Body of pancreas (tissue), 4 donors: Measurements from ENCODE around the gene ZNF235.

ENCODE experiments used
- POLR2A ChIP-seq, 3 donors: fragments of 450-650 bp; IDR thresholded peaks; one replicate each; pipeline ENCODE4 v1.6.1; 2016; ENCODE audit warnings: antibody characterized with exemption in 3 of 3, mild to moderate bottlenecking in 2 of 3
- TF ChIP-seq, protein P1 (sequence below), 7 experiments: fragments of 450-650 bp in 4 of 7; fragments of 200-600 bp in 3 of 7; sonication (generic) in 3 of 7; IDR thresholded peaks; one replicate each; pipeline ENCODE4 v1.5.1; 2016 to 2019; ENCODE audit warnings: antibody characterized with exemption in 7 of 7

DNA sequence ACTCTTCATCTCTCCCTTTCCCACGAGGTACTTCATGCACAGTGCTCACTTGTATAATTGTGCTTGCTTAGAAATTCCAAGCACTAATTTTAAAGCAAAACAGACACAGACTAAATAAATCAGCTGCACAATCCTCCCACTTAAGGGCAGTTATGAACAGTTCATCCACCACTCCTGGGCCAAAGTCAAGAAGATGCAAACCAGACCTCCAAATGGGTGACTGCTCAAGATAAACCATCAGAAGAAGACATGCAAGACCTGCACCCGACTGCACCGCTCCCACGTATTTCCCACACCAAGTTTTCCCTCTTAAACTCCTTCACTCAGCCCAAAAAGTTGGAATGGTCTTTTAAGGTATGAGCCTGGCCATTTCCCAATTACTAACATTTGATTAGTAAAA is 19.9 kb downstream of the ZNF235 start:
- no peak for TF ChIP-seq POLR2A (IDR thresholded peaks at IDR 0.05)
- TF ChIP-seq, protein P1, sequence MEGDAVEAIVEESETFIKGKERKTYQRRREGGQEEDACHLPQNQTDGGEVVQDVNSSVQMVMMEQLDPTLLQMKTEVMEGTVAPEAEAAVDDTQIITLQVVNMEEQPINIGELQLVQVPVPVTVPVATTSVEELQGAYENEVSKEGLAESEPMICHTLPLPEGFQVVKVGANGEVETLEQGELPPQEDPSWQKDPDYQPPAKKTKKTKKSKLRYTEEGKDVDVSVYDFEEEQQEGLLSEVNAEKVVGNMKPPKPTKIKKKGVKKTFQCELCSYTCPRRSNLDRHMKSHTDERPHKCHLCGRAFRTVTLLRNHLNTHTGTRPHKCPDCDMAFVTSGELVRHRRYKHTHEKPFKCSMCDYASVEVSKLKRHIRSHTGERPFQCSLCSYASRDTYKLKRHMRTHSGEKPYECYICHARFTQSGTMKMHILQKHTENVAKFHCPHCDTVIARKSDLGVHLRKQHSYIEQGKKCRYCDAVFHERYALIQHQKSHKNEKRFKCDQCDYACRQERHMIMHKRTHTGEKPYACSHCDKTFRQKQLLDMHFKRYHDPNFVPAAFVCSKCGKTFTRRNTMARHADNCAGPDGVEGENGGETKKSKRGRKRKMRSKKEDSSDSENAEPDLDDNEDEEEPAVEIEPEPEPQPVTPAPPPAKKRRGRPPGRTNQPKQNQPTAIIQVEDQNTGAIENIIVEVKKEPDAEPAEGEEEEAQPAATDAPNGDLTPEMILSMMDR (IDR thresholded peaks at IDR 0.05) = no peak
